Fibroblast of lung (primary cell): ENCODE data around the gene NES.

ENCODE experiments used
- EZH2 ChIP-seq: IDR thresholded peaks from 2 replicates; pipeline ENCODE4 v1.5.1; 2012; ENCODE audit warnings: low read length, control low read depth, mild to moderate bottlenecking; ENCODE audit errors: missing control alignments
- TF ChIP-seq, protein P1 (sequence below), 2 donors: IDR thresholded peaks in 1 of 2; conservative IDR thresholded peaks in 1 of 2; 1 replicate in 1 of 2; 2 replicates in 1 of 2; pipeline ENCODE4 v1.5.1; 2011 to 2012; ENCODE audit warnings: low read length in 2 of 2, control low read depth in 1 of 2, inconsistent platforms in 1 of 2, low read depth in 1 of 2, mild to moderate bottlenecking in 1 of 2

DNA sequence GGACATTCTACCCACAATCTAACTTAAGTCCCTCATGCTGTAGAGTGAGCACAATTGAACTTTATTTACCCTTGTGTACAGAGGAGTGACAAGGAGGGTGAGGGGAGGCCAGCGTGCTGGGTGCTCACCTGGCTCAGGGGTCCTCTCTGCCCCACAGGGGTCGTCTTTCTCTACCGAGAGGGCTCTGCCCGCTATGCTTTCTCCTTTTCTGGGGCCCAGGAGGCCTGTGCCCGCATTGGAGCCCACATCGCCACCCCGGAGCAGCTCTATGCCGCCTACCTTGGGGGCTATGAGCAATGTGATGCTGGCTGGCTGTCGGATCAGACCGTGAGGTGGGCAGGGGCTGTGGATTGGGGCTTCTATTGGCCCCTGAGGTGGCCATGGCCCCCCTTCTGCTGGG lies 29.9 kb downstream of the NES start:
- TF ChIP-seq, protein P1, sequence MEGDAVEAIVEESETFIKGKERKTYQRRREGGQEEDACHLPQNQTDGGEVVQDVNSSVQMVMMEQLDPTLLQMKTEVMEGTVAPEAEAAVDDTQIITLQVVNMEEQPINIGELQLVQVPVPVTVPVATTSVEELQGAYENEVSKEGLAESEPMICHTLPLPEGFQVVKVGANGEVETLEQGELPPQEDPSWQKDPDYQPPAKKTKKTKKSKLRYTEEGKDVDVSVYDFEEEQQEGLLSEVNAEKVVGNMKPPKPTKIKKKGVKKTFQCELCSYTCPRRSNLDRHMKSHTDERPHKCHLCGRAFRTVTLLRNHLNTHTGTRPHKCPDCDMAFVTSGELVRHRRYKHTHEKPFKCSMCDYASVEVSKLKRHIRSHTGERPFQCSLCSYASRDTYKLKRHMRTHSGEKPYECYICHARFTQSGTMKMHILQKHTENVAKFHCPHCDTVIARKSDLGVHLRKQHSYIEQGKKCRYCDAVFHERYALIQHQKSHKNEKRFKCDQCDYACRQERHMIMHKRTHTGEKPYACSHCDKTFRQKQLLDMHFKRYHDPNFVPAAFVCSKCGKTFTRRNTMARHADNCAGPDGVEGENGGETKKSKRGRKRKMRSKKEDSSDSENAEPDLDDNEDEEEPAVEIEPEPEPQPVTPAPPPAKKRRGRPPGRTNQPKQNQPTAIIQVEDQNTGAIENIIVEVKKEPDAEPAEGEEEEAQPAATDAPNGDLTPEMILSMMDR (conservative IDR thresholded peaks at IDR 0.05 in 1 of 2, IDR thresholded peaks at IDR 0.05 in 1 of 2; ENCODE audit: low read depth in 1 of 2, low read length in 2 of 2), result no peak
- TF ChIP-seq EZH2, result no peak
